ENCODE data around the gene PTGDR. TPM values are rescaled to one million over a fixed set of nuclear protein-coding genes. Genes with fewer than 3 reads are reported as not detected.

The PTGDR gene
- total and polyA plus RNA-seq, 10 of the 15 experiments (the other 5 are each of a cell fraction or from before 2014, with no cell fraction given): not detected

DNA sequence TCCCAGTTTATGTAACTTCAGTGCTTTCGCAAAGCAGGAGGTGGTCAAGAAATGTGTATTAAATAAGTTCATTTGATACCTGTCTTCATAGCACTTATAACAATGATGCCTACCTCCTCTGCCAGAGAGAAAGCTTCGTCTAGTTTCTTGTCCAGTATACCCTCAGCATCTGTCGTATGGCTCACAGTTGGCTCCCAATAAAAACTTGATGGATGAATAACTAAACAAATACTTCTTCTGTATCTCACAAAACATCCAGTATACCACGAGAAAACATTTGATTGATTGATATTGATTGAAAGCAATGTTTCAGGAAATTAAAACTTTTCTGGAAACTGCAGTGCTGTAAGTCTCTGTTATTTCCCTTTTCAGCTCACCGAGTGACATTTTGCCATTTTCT, 26.9 kb upstream of the PTGDR start:
- Histone ChIP-seq H3K4me1 (ENCODE audit: control insufficient read depth, insufficient read depth, low read length) (peaks cover 10% of the 10 kb centered on the region; the same call in 1 of the 2 replicates), H3K4me2 (ENCODE audit: control insufficient read depth, insufficient read depth) (no peak overlapping the region), H2AFZ (ENCODE audit: control insufficient read depth, low read depth, low read length) (no peak overlapping the region), H3K4me3 (no peak overlapping the region), H4K20me1 (ENCODE audit: control insufficient read depth, insufficient read depth) (no peaks in the 10 kb centered on the region), H3K27ac (ENCODE audit: control insufficient read depth, insufficient read depth) (no peak overlapping the region), H3K27me3 (replicated peaks in 1 of 2; ENCODE audit: control insufficient read depth in 2 of 2, insufficient read depth in 2 of 2, low read length in 1 of 2) (no peaks in the 10 kb centered on the region), H3K9me3 (replicated peaks; ENCODE audit: control insufficient read depth, insufficient read depth, low read length) (no peaks in the 10 kb centered on the region), H3K36me3 (ENCODE audit: control insufficient read depth in 2 of 2, insufficient read depth in 2 of 2, low read length in 1 of 2) (no peaks in the 10 kb centered on the region), H3K79me2 (ENCODE audit: control insufficient read depth, insufficient read depth, low read length) (no peaks in the 10 kb centered on the region), H3K9ac (ENCODE audit: control insufficient read depth, insufficient read depth, low read length) (no peak overlapping the region)
- 36% methylated on average over 5 of the region's 5 CpGs for WGBS (ENCODE audit: insufficient coverage, insufficient replicate concordance, low lambda C conversion rate, missing lambda C conversion rate)
- BruUV-seq (replicated peaks): no TSS peak
- SMC1A ChIA-PET (ENCODE audit: uncharacterized antibody, unreplicated experiment): no interaction called here
- TF ChIP-seq TCF7 (IDR thresholded peaks at IDR 0.05; ENCODE audit: borderline replicate concordance) (no peak), IKZF2 (IDR thresholded peaks at IDR 0.05) (no peak), PAX8 (IDR thresholded peaks at IDR 0.05) (no peak), ATF7 (IDR thresholded peaks at IDR 0.05; ENCODE audit: low read depth) (no peak), NR2F1 (conservative IDR thresholded peaks at IDR 0.05) (no peak), KAT2A (conservative IDR thresholded peaks at IDR 0.05; ENCODE audit: control insufficient read depth, low read depth, low read length) (no peak), TCF3 (IDR thresholded peaks at IDR 0.05; ENCODE audit: borderline replicate concordance, insufficient read depth, low read depth, low read length) (no peak), NFIC (IDR thresholded peaks at IDR 0.05; ENCODE audit: low read depth, low read length) (no peak)
- TF ChIP-seq, protein P1, sequence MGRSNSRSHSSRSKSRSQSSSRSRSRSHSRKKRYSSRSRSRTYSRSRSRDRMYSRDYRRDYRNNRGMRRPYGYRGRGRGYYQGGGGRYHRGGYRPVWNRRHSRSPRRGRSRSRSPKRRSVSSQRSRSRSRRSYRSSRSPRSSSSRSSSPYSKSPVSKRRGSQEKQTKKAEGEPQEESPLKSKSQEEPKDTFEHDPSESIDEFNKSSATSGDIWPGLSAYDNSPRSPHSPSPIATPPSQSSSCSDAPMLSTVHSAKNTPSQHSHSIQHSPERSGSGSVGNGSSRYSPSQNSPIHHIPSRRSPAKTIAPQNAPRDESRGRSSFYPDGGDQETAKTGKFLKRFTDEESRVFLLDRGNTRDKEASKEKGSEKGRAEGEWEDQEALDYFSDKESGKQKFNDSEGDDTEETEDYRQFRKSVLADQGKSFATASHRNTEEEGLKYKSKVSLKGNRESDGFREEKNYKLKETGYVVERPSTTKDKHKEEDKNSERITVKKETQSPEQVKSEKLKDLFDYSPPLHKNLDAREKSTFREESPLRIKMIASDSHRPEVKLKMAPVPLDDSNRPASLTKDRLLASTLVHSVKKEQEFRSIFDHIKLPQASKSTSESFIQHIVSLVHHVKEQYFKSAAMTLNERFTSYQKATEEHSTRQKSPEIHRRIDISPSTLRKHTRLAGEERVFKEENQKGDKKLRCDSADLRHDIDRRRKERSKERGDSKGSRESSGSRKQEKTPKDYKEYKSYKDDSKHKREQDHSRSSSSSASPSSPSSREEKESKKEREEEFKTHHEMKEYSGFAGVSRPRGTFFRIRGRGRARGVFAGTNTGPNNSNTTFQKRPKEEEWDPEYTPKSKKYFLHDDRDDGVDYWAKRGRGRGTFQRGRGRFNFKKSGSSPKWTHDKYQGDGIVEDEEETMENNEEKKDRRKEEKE (IDR thresholded peaks at IDR 0.05): no peak
- TF ChIP-seq, protein P2, sequence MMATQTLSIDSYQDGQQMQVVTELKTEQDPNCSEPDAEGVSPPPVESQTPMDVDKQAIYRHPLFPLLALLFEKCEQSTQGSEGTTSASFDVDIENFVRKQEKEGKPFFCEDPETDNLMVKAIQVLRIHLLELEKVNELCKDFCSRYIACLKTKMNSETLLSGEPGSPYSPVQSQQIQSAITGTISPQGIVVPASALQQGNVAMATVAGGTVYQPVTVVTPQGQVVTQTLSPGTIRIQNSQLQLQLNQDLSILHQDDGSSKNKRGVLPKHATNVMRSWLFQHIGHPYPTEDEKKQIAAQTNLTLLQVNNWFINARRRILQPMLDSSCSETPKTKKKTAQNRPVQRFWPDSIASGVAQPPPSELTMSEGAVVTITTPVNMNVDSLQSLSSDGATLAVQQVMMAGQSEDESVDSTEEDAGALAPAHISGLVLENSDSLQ (IDR thresholded peaks at IDR 0.05): no peak
- TF ChIP-seq, protein P3, sequence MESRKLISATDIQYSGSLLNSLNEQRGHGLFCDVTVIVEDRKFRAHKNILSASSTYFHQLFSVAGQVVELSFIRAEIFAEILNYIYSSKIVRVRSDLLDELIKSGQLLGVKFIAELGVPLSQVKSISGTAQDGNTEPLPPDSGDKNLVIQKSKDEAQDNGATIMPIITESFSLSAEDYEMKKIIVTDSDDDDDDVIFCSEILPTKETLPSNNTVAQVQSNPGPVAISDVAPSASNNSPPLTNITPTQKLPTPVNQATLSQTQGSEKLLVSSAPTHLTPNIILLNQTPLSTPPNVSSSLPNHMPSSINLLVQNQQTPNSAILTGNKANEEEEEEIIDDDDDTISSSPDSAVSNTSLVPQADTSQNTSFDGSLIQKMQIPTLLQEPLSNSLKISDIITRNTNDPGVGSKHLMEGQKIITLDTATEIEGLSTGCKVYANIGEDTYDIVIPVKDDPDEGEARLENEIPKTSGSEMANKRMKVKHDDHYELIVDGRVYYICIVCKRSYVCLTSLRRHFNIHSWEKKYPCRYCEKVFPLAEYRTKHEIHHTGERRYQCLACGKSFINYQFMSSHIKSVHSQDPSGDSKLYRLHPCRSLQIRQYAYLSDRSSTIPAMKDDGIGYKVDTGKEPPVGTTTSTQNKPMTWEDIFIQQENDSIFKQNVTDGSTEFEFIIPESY (IDR thresholded peaks at IDR 0.05): no peak
- CTCF ChIA-PET: no interaction called here
- RAD21 ChIA-PET (ENCODE audit: unreplicated experiment): no interaction called here
- DNase-seq (ENCODE audit: low read depth, low spot score) (no peak), FAIRE-seq (no peak), ATAC-seq (no peak)
- in situ Hi-C loops (cut with MboI) (no loop called here), intact Hi-C loops (cut with micrococcal nuclease; ENCODE audit: unreplicated experiment) (no loop called here)
- POLR2A ChIA-PET: no interaction called here
